Stimulated activated CD4-positive, alpha-beta T cell treated with anti-CD3 and anti-CD28 coated beads, Interleukin-15, amount 100 ng/mL, for 1 hour (primary cell): Measurements from ENCODE around the gene COCH.
"Not testable (repeated sequence)": the region's sequence is repeated elsewhere in the genome, so short reads cannot be mapped to it uniquely, and the experiment has no call there.

Experiments used
- DNase-seq, 2 donors: peaks; one replicate each; pipeline ENCODE4 v3.0.0-alpha.2; 2020; ENCODE audit warnings: low read depth in 1 of 2, low spot score in 1 of 2

The COCH gene

GRCh38 chr14:30874999-30875787 is 834 bp downstream of the COCH start:
- no peak for DNase-seq

- no peak for DNase-seq
Observed at GRCh38 chr14:30875788-30876053, 1.4 kb downstream of the COCH start.

GRCh38 chr14:30876692-30877091 is 2.3 kb downstream of the COCH start:
- no peak for DNase-seq

- DNase-seq = no peak
Observed at GRCh38 chr14:30882431-30882830, 8.1 kb downstream of the COCH start.

GRCh38 chr14:30883508-30884294 is 9.3 kb downstream of the COCH start:
- no peak for DNase-seq

- no peak for DNase-seq
Observed at GRCh38 chr14:30884901-30885300, 10.5 kb downstream of the COCH start.

- DNase-seq = no peak
Observed at GRCh38 chr14:30885840-30886740, 11.7 kb downstream of the COCH start.

GRCh38 chr14:30888480-30889243 is 14.3 kb downstream of the COCH start:
- DNase-seq = no peak

- no peak for DNase-seq
Observed at GRCh38 chr14:30889244-30889594, 14.9 kb downstream of the COCH start.

GRCh38 chr14:30893819-30894218 is 19.5 kb downstream of the COCH start:
- DNase-seq = no peak

GRCh38 chr14:30894923-30895515 is 20.7 kb downstream of the COCH start:
- DNase-seq = no peak

GRCh38 chr14:30896435-30896834 is 22.1 kb downstream of the COCH start:
- DNase-seq = no peak

- not testable (repeated sequence) for DNase-seq
Observed at GRCh38 chr14:30897121-30897520, 22.8 kb downstream of the COCH start.

GRCh38 chr14:30903285-30904124 is 29.1 kb downstream of the COCH start:
- no peak for DNase-seq

GRCh38 chr14:30906752-30907658 is 32.6 kb downstream of the COCH start:
- no peak for DNase-seq

- DNase-seq = no peak
Observed at GRCh38 chr14:30907659-30908057, 33.3 kb downstream of the COCH start.

GRCh38 chr14:30908826-30909225 is 34.5 kb downstream of the COCH start:
- DNase-seq = no peak

- DNase-seq = no peak
Observed at GRCh38 chr14:30914812-30915211, 40.5 kb downstream of the COCH start.

- no peak for DNase-seq
Observed at GRCh38 chr14:30915596-30915995, 41.2 kb downstream of the COCH start.
